Measurements from ENCODE around the gene MYH10.

DNA sequence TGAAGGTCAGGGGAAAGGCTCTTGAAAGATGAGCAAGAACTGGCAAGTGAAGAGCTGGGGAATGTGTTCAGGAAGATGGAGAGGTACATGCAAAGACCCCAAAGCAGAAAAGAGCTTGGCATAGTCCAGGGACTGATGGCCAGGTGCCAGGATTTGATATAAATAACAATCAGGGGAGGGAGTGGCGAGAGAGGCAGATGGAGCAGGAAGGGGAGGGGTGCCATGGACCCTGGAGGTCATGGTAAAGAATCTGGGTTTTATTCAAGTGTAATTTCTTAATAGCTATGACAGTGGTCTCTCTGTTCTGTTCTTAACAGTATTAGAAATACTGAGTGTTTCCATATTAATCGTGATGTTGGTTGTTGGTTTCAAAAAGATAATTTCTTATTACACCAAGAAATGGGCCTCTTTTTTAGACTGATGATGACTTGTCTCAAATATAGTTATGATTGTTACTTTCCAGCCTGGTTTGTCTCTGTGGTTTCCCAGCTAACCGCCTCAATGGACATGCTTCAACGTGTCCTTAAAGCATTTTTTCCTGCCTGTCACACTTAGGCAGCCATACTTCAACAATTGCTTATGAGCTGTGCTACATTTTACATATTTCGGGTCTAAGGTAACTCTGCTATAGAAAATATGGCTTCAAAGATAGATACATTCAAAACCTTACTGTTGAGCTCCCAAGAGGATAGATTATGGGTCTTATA, 49.4 kb downstream of the MYH10 start:
- TF ChIP-seq CTCF (IDR thresholded peaks at IDR 0.05; ENCODE audit: low read depth, low read length, poor library complexity, severe bottlenecking) (no peak), EZH2phosphoT487 (IDR thresholded peaks at IDR 0.05; ENCODE audit: borderline replicate concordance, low read length) (no peak)
